ENCODE measurements around the gene PPP1R12C.
"Not testable (repeated sequence)": the region's sequence is repeated elsewhere in the genome, so short reads cannot be mapped to it uniquely, and the experiment has no call there.

PPP1R12C gene

GRCh38 chr19:55067869-55068268 is 49.6 kb downstream of the PPP1R12C start:
- Histone ChIP-seq H4K20me1 (ENCODE audit: insufficient read depth, low read length) (no peaks in the 10 kb centered on the region), H3K9me2 (ENCODE audit: low read depth, low read length) (no peaks in the 10 kb centered on the region), H3K27ac (ENCODE audit: low read depth, low read length, poor library complexity, severe bottlenecking) (no peak overlapping the region), H3K36me3 (ENCODE audit: insufficient read depth, low read length) (no peaks in the 10 kb centered on the region), H3K4me3 (ENCODE audit: low read depth, low read length, poor library complexity, severe bottlenecking) (no peak overlapping the region), H3F3A (ENCODE audit: insufficient read depth, low read length) (no peaks in the 10 kb centered on the region), H3K9me3 (ENCODE audit: low read length) (no peaks in the 10 kb centered on the region), H3K9ac (ENCODE audit: low read length) (no peak overlapping the region), H3K4me1 (ENCODE audit: insufficient read depth, low read length, severe bottlenecking) (peaks cover 8% of the 10 kb centered on the region), H3K27me3 (ENCODE audit: insufficient read depth, low read length) (no peaks in the 10 kb centered on the region; the same call in 1 of the 2 replicates), H2AFZ (ENCODE audit: low read length) (no peak overlapping the region), H3K4me2 (ENCODE audit: low read length) (no peak overlapping the region), H3K79me2 (ENCODE audit: insufficient read depth, low read length) (no peaks in the 10 kb centered on the region)
- no peak for TF ChIP-seq CTCF (IDR thresholded peaks at IDR 0.05; ENCODE audit: low read length)
- no peak for TF ChIP-seq EZH2 (IDR thresholded peaks at IDR 0.05; ENCODE audit: borderline replicate concordance, low read length)

- TF ChIP-seq EZH2 (IDR thresholded peaks at IDR 0.05; ENCODE audit: borderline replicate concordance, low read length): no peak
- Histone ChIP-seq H3K27ac (ENCODE audit: low read depth, low read length, poor library complexity, severe bottlenecking) (no peak overlapping the region), H3K4me1 (ENCODE audit: insufficient read depth, low read length, severe bottlenecking) (peaks cover 16% of the 10 kb centered on the region), H3K9me3 (ENCODE audit: low read length) (no peaks in the 10 kb centered on the region), H3K9me2 (ENCODE audit: low read depth, low read length) (no peaks in the 10 kb centered on the region), H3K4me3 (ENCODE audit: low read depth, low read length, poor library complexity, severe bottlenecking) (no peak overlapping the region), H3K9ac (ENCODE audit: low read length) (no peak overlapping the region), H3K4me2 (ENCODE audit: low read length) (no peak overlapping the region), H3K36me3 (ENCODE audit: insufficient read depth, low read length) (peaks cover 4% of the 10 kb centered on the region; the same call in 1 of the 2 replicates), H4K20me1 (ENCODE audit: insufficient read depth, low read length) (no peaks in the 10 kb centered on the region), H3K79me2 (ENCODE audit: insufficient read depth, low read length) (0 out of 2 replicates have a peak, but pooled peaks cover 7% of the 10 kb centered on the region), H2AFZ (ENCODE audit: low read length) (no peak overlapping the region), H3F3A (ENCODE audit: insufficient read depth, low read length) (no peaks in the 10 kb centered on the region), H3K27me3 (ENCODE audit: insufficient read depth, low read length) (no peaks in the 10 kb centered on the region; the same call in 1 of the 2 replicates)
These were observed 51.2 kb downstream of the PPP1R12C start for GRCh38 chr19:55066107-55066709.

- H3K9me3 ChIP-seq (ENCODE audit: low read length); H2AFZ ChIP-seq (ENCODE audit: low read length); H3K27me3 ChIP-seq (ENCODE audit: insufficient read depth, low read length); H3K4me2 ChIP-seq (ENCODE audit: low read length); H3F3A ChIP-seq (ENCODE audit: insufficient read depth, low read length); H3K27ac ChIP-seq (ENCODE audit: low read depth, low read length, poor library complexity, severe bottlenecking); H3K9ac ChIP-seq (ENCODE audit: low read length); H4K20me1 ChIP-seq (ENCODE audit: insufficient read depth, low read length); H3K9me2 ChIP-seq (ENCODE audit: low read depth, low read length); H3K4me3 ChIP-seq (ENCODE audit: low read depth, low read length, poor library complexity, severe bottlenecking); H3K79me2 ChIP-seq (ENCODE audit: insufficient read depth, low read length); H3K36me3 ChIP-seq (ENCODE audit: insufficient read depth, low read length): not testable (repeated sequence)
- H3K4me1 ChIP-seq (ENCODE audit: insufficient read depth, low read length, severe bottlenecking): peaks cover 16% of the 10 kb centered on the region
These were observed 51.9 kb downstream of the PPP1R12C start for GRCh38 chr19:55065516-55065915.

GRCh38 chr19:55063492-55063843 is 54.0 kb downstream of the PPP1R12C start:
- TF ChIP-seq CTCF (IDR thresholded peaks at IDR 0.05; ENCODE audit: low read length) (no peak), EZH2 (IDR thresholded peaks at IDR 0.05; ENCODE audit: borderline replicate concordance, low read length) (no peak)
- Histone ChIP-seq H3K27me3 (ENCODE audit: insufficient read depth, low read length) (no peaks in the 10 kb centered on the region; the same call in 1 of the 2 replicates), H3K4me3 (ENCODE audit: low read depth, low read length, poor library complexity, severe bottlenecking) (peak overlapping the region; percentile 98), H3K9ac (ENCODE audit: low read length) (no peak overlapping the region), H3K9me2 (ENCODE audit: low read depth, low read length) (no peaks in the 10 kb centered on the region), H3K4me2 (ENCODE audit: low read length) (no peak overlapping the region), H3K9me3 (ENCODE audit: low read length) (no peaks in the 10 kb centered on the region), H3K36me3 (ENCODE audit: insufficient read depth, low read length) (peaks cover 15% of the 10 kb centered on the region), H3K79me2 (ENCODE audit: insufficient read depth, low read length) (0 out of 2 replicates have a peak, but pooled peaks cover 7% of the 10 kb centered on the region), H3K27ac (ENCODE audit: low read depth, low read length, poor library complexity, severe bottlenecking) (no peak overlapping the region), H3K4me1 (ENCODE audit: insufficient read depth, low read length, severe bottlenecking) (peaks cover 9% of the 10 kb centered on the region), H4K20me1 (ENCODE audit: insufficient read depth, low read length) (no peaks in the 10 kb centered on the region), H2AFZ (ENCODE audit: low read length) (no peak overlapping the region), H3F3A (ENCODE audit: insufficient read depth, low read length) (no peaks in the 10 kb centered on the region)

Measured in OCI-LY1 (cell line).